HG03342 (cell line): ENCODE data around the gene IL22.

Experiments used
- ATAC-seq: cut with Tn5 transposase; IDR thresholded peaks from one replicate; pipeline ENCODE4 v1.9.1; 2021; ENCODE audit warnings: mild to moderate bottlenecking, moderate library complexity; ENCODE audit not compliant: unreplicated experiment

IL22 gene

DNA sequence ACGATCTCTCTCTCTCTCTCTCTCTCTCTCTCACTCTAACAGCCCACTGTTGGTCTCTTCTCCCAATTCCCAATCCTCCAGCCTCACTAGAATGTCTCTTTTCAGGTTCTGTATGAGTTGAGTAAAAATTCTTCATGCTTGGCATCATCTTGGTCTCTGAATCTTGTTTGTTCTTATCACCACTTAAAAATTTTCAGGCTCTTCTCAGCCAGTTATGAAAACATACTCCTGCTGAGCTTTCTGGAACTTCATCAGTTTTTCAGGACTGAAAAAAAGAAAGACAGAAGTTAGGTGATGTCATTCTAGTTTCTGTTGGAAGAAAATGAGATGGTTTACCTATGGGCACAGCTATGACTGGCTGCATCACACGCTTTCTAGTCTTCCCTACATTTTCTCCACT, 11.5 kb upstream of the IL22 start:
- ATAC-seq, result no peak

DNA sequence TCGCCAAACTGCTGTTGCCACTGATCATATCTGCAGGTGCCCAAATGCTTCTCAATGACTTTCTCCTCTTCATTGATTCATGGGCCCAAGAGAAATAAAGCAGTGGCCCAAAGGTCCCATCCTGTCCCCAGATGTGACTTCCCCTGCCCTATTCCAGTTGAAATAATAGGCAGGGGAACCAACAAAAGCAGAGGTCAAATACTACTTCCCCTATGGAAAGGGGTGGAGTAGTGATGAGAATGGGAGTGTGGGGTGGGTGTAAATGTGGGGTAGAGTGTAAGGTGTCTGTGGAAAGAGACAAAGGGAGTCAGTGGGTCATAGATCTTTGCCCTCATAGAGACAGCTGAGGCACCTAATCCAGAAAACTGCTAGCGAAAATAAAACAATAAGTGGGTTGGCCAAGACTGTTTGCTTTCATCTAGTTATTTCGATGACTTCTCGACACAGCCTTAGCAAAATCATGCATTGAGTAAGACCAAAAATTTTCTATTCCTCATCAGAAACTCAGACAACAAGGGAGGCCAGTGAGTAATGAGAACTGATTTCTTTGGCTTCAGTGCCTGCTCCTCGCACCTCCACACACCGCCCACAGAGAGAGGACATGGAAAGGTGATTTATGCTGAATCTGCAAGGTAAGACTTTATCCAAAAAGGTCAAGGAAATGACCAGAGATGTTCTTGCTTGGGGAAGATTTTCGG, 10.9 kb upstream of the IL22 start:
- no peak for ATAC-seq

DNA sequence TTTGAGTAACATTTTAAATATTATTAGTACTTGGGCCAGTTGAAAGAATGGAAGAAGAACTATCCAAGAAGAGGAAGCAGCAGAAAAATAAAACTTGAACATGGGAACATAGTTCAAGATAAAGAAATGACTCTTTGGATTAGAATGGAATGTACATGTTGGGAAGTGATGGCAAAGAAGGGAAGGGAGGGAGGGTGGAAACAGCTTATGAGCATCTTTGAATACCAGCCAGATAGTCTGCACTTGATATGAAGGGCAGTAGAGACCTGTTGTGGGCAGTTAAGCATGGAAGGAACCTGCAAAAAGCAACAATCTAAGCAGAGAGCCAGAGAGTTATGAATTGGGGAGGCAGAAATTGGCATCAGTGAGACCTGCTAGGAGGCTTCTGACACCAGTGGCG, 10.0 kb upstream of the IL22 start:
- no peak for ATAC-seq

DNA sequence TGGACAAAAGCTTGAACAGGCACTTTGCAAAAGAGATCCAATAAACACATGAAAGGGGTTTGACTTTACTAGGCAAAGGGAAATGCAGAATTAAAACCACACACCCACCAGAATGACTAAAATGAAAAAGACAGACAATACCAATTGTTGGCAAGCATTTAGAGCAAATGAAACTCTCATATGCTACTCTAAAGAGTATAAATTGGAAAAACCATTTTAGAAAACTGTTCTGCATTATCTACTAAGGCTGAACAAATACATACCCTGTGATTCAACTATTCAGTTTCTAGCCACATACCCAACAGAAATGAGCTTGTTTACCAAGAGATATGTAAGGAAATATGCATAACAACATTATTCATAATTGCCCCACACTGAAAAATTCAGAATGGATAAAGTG, 8.5 kb upstream of the IL22 start:
- no peak for ATAC-seq

DNA sequence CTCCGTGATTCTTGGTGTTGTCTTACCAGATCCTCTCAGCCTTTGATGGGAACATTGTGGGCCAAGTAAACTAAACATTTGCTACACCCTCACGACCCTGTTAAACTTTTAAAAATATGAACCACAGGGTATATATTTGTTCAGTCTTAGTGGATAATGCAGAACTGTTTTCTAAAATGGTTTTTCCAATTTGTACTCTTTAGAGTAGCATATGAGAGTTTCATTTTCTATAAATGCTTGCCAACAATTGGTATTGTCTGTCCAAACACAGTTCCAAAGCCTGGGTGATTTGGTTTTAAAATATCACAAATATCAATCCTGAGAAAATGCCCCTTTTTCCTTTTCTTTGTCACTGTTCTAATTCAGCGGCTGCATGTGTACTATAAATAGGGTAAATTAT, 6.7 kb upstream of the IL22 start:
- no peak for ATAC-seq

DNA sequence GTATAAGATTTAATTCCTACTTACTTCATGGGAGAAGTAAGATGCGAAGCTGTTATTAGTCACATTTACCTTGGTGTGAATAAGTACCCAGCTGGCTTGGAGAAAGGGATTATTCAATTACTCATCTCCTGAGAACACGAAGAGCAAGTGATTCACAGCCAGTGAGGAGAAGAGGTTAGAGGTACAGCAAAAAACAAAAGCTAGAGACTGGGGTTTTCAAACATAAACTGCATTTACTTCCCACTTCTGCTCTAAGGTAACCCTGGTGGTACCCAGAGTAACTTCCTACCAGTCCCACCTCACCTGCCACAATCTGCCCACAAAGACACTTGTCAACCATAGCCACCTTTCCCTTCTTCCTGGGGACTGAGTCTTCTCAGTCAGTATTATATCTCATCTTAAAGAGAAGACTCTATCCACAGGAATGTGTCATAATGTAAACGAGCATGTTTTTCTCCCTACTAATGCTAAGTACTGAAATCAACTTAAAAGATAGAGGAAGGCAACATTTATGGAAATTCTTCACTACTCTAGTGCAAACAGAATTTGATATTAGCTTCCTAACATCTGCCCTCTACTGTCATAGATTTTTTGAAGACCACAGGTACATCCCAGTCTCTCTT, 6.0 kb upstream of the IL22 start:
- no peak for ATAC-seq

DNA sequence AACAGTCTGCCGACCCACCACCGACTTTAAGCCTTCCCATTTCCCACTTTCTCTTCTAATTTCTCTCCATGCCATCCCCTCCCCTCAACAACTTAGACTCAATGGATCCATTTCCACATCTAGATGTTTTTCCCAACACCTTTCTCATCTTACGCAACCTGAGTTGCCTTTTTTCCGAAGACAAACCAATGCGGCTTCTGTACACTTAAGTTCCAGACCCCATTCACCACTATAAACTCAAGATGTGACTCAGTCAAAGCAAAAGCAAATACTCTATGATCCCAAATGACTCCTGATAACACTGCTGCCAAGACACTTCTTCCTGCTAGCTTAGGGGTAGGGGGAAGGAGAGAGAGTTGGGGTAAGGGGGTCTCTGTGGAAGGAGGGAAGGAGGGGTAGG, 1.3 kb downstream of the IL22 start:
- ATAC-seq, result no peak

DNA sequence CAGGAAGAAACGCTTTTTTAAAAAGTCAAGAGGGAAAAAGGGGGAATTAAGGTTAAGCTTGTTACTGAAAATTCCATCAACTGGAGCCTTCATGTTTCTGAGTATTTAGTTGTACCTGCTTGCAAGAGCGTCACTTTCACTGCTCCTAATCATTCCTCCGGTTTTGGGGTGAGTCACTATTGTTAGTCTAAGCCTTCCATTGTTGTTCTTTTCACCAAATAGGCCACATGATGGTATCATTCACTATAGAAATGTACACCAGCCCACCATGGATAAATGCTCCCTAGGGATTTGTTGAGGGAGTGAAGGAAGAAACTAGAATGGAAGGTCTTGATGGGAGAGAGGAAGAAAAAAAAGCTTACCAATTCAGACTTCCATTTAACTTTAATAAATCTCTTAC, 3.0 kb downstream of the IL22 start:
- ATAC-seq, result no peak

DNA sequence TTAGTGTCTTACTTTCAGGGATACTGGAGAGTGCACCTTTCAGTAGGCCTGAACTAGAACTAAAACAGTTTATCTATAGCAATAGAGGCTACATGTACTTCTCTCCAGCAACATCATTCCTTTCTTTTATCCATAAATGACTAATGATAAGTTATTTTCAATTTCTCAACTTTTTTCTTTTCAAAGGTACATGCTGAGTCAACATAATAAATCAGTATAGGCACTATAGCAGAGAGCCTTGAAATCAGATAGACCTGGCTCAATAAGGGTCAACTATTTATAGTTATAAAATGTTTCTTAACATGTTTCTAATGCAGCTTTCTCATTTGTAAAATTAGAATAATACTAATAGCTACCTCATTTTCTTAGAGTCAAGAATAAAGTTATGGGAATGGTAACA, 5.6 kb downstream of the IL22 start:
- no peak for ATAC-seq

DNA sequence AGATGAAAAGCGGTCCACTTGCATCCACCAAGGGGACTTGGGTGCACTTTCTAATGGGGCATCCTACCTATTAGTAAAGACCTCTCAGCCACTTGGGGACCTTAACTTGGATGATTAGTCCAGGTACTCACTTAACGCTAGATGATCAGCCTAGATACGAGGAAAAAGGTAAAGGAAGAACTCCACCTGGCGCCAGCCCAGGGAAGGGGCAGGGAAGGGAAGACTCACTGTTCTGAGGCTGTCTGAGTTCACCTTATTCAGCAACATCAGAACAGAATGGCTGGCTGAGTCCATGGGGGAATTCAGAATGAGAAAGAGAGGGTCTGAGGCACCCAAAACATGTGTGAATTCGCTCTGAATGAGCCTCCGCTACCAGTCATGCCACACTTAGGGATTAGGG, 7.1 kb downstream of the IL22 start:
- ATAC-seq, result no peak

DNA sequence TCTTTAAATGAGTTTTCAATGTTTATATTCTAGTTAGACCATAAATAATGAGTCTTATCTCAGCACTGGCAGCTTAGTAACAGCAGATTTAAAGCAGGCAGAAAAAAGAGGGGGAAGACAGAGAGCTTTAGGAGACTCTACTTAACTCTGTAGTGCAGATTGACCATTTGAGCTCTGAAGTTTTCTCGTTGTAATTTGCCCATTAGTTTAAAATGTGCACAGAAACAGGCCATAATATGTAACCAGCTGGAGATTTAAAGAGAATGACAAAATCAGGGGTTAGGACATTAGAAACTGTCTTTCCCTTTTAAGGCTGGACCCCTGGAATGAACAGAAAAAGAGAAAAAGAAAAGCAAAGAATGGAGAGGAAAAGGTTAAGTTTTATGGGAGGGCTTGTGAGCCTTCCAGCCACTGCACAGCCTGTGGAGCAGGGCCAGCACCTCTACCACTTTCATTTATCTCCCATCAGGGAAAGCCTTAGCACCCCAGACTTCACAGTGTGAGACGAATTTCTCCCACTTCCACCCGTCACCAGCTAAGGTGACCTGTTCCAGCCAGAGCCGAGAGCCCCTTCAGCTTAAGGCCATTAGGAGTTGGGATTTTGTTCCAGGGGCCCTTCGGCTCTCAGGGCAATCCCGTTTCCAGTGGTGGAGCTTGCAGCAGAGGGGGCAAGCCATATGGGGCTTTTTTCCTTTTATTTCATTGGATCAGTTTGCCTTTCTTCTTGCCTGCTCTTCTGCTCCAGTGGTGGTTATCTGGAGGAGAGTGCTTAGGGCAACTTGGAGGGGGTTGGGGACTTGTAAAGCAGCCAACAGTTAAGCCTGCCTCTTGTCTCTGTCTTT, 8.0 kb downstream of the IL22 start:
- ATAC-seq, result no peak

DNA sequence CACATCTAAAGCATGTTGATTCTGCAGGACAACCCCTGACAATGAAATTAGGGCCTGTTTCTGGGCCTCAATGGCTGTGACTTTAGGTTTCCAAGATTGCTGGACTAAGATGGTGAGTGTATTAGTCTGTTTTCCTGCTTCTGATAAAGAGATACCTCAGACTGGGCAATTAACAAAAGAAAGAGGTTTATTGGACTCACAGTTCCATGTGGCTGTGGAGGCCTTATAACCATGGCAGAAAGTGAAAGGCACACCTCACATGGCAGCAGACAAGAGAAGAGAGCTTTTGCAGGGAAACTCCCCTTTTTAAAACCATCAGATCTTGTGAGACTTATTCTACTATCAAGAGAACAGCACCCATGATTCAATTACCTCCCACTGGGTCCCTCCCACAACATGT, 10.6 kb downstream of the IL22 start:
- ATAC-seq, result no peak

DNA sequence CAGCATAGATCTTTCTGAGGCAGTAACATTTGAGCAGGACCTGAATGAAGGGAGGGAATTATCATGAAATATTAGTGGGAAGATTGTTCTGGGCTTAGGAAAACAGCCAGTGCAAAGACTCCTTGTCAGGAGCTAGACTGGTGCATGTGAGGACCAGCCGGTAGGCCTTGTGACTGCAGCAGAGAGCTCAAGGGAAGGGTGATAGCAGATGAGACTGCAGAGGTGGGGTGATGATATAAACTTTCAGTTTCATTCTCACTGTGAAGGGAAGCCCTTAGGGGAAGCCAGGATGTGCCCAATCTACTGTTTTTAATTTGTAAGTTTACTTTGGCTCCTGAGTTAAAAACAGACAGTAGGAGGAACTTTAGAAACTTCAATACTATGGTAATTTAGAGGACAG, 12.4 kb downstream of the IL22 start:
- peak; percentile 97 for ATAC-seq

DNA sequence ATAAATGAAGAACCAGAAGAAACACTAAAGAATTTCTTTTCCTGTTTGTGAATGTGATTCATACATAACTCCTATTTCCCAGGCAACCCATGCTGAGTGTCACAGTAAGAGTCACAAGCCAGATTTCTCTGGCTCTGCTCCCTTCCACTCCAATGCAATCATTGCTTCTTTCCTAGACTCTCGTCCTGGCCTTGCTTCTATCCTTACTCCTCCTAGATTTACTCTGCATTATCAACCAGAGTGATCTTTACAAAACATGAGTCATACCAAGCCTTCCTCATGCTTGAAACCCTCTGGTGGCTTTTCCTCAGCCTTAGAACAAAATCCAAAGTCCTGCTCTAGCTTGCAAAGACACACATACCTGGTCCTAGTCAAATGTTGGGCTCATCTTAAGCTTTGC, 13.3 kb downstream of the IL22 start:
- ATAC-seq, result no peak

DNA sequence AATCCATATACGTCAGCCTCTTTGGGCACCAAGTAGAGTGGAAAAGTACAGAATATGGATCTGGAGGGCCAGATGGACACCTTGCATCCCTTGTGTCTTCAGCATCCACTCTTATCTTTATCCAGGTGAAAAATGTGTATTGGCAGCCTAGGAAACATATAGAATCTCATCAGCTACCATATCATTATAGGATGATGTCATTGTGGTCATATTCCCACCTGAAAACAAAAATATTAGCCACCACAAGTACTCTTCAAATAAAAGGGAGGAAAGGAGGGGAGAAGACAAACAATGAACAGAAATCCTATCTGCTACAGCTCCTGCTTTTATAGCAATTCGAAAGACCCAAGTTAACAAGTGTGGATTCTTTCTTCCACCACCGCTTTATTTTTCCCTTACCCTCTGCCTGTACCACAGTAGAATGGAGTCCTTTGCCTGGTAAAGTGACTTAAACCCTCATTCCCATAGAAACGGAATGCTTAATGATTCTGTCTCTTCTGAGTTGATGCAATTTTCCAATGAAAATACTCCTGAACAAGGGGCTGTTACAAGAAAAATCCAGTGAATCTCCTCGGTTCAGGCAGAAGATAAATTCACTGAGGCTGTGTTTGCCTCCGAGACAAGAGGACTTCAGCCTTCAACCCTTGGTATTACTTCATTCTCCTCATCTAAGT, 14.0 kb downstream of the IL22 start:
- ATAC-seq, result no peak

DNA sequence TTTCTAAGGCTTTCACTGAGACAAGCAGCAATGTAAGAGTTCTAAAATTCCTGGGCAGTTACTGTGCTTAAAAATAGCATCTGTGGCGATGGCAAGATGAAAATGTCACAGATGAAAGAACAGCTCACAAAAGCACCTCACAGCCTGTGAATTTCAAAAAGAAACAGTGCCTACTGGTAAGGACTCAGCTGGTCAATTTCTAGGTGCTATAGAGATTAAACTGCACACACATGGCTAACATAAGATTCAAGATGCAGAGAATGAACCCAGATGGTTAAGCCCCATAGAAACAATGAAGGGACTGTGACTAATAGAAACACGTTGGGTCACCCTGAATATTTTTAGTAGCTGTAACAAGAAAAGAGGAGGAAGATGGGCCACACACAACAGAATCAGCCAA, 15.8 kb downstream of the IL22 start:
- no peak for ATAC-seq

DNA sequence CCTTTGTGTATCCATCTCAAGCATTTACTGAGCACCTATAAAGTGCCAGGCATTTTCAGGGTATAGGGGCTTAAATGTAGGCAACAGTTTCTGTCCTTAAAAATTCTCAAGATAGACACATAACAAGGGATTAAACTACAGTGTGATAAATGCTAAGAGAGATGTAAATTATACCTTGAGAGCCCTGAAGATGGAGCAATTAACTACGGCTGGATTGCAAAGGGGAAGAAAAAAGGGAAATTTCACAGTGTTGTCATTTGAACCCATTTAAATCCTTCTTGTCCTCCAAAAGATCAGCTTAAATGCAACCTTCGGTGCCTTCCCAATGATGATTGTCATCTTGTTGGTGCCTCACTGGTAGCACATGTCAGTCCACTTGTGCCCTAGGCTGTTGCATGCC, 16.3 kb downstream of the IL22 start:
- no peak for ATAC-seq

DNA sequence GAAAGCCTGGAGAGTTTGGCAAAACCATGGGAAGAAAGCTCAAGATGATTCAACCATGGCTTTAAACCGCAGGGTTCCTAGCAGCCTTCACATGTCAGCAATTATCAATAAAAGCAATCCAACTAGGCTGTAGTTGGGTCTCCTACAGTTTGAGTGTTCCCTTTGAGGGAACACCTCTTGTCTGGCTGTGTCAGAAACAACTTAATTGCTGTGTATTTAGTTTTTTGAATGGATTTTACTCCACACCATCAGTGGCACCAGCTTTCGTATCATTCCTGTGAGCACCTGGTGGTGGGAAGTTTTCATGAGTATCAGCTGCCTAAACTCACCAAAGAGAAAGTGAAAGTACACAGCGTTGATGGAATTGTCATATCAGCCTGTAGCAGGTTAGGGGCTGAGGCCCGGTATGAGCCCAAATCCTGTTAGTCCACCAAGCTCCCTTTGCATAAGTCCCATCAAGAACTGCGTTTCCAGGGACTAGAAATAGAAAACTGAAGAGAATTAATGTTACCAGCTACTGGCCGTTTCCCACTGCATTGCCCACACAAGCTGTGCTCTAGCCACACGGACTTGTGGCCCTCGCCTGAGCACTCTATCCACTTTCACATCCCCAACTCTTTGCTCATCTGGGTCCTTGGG, 16.9 kb downstream of the IL22 start:
- ATAC-seq, result peak; percentile 70

DNA sequence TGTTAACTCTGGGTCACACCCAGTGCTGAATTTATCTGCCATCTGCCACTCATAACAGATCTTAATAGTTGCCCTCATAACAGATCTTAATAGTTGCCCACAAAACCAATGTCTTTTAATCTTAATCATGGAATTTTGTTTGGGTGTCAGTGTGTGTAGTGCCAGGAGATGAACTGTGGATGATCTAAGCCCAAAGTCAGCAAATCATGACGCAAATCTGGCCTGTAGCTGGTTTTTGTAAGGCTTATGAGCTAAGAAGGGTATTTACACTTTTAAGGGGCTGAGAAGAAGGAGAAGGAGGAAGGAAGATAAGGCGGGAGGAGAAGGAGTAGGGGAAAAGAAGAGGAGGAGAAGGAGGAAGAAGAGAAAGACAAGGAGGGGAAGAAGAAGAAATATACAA, 17.8 kb downstream of the IL22 start:
- ATAC-seq, result no peak

DNA sequence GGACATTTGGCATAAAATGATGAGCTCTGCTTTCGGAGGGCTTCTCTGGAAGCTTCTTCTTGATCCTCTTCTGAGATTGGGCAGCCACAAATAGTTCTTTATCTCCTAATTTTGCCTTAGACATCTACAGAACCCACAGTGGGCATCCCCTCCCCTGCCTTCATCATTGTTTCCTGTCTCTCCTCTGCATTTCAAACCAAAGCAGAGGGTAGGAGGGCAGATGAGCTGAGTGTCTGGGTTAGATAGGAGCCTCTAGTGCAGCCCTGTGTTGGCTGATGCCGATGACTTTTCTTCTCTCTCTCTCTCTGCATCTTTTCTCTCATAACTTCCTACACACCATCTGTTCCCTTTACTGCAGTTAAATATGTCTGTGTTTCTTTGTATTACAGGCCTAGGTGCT, 19.3 kb downstream of the IL22 start:
- ATAC-seq, result no peak

DNA sequence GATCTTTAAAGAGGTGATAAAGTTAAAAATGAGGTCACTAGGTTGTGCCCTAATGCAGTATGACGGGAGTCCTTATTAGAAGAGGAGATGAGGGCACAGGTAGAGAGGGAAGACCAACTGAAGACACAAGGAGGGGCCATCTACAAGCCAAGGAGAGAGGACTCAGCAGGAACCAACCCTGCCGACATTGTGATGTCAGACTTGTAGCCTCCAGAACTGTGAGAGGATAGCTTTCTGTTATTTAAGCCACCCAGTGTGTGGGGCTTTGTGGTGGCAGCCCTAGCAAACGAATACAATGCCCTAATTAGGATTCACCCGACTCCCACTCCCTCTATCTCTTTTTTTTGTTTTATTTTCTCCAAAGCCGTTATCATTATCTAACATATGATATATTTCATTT, 19.9 kb downstream of the IL22 start:
- no peak for ATAC-seq
